Hepatocyte (in vitro differentiated cells): ENCODE measurements around the gene MAPK11.

Source experiments
- CTCF ChIP-seq: fragments of 200-600 bp; sonication (generic); IDR thresholded peaks from 2 replicates; pipeline ENCODE4 v1.5.1; 2016; ENCODE audit warnings: antibody characterized with exemption, mild to moderate bottlenecking; ENCODE audit not compliant: poor library complexity
- EZH2 ChIP-seq: fragments of 200-600 bp; sonication (generic); IDR thresholded peaks from 2 replicates; pipeline ENCODE4 v1.6.1; 2016; ENCODE audit warnings: antibody characterized with exemption, mild to moderate bottlenecking, borderline replicate concordance

GRCh38 chr22:50287731-50288130 is 17.6 kb upstream of the MAPK11 start:
- TF ChIP-seq CTCF: no peak
- TF ChIP-seq EZH2: no peak
